Measurements from ENCODE around the gene AKIP1.
"Not testable (repeated sequence)": the region's sequence is repeated elsewhere in the genome, so short reads cannot be mapped to it uniquely, and the experiment has no call there.

Gene AKIP1

GRCh38 chr11:8886322-8886721 is 24.7 kb upstream of the AKIP1 start:
- no peak for DNase-seq (ENCODE audit: low read depth)
- H3K4me3 ChIP-seq (ENCODE audit: low read depth, low read length), result no peak overlapping the region
- TF ChIP-seq CTCF (IDR thresholded peaks at IDR 0.05; ENCODE audit: low read depth, low read length) (no peak), MAX (IDR thresholded peaks at IDR 0.05; ENCODE audit: low read depth, low read length) (no peak), POLR2A (IDR thresholded peaks at IDR 0.05; ENCODE audit: extremely low read depth, insufficient read length) (no peak), MYC (IDR thresholded peaks at IDR 0.05; ENCODE audit: low read depth, low read length) (no peak)

- not testable (repeated sequence) for DNase-seq (ENCODE audit: low read depth); H3K4me3 ChIP-seq (ENCODE audit: low read depth, low read length)
Measured at GRCh38 chr11:8891185-8891584, 19.8 kb upstream of the AKIP1 start.

GRCh38 chr11:8899119-8899753 is 11.8 kb upstream of the AKIP1 start:
- no peak for TF ChIP-seq POLR2A (IDR thresholded peaks at IDR 0.05; ENCODE audit: extremely low read depth, insufficient read length)
- TF ChIP-seq MAX (IDR thresholded peaks at IDR 0.05; ENCODE audit: low read depth, low read length), result no peak
- TF ChIP-seq MYC (IDR thresholded peaks at IDR 0.05; ENCODE audit: low read depth, low read length), result no peak
- no peak for TF ChIP-seq CTCF (IDR thresholded peaks at IDR 0.05; ENCODE audit: low read depth, low read length)
- no peak overlapping the region for H3K4me3 ChIP-seq (ENCODE audit: low read depth, low read length)
- no peak for DNase-seq (ENCODE audit: low read depth)

GRCh38 chr11:8905528-8906165 is 5.3 kb upstream of the AKIP1 start:
- TF ChIP-seq MAX (IDR thresholded peaks at IDR 0.05; ENCODE audit: low read depth, low read length) (no peak), POLR2A (IDR thresholded peaks at IDR 0.05; ENCODE audit: extremely low read depth, insufficient read length) (no peak), MYC (IDR thresholded peaks at IDR 0.05; ENCODE audit: low read depth, low read length) (no peak), CTCF (IDR thresholded peaks at IDR 0.05; ENCODE audit: low read depth, low read length) (no peak)
- peak; percentile 45 for DNase-seq (ENCODE audit: low read depth)
- H3K4me3 ChIP-seq (ENCODE audit: low read depth, low read length), result no peak overlapping the region

GRCh38 chr11:8907116-8907515 is 3.9 kb upstream of the AKIP1 start:
- DNase-seq (ENCODE audit: low read depth), result no peak
- H3K4me3 ChIP-seq (ENCODE audit: low read depth, low read length), result no peak overlapping the region
- TF ChIP-seq POLR2A (IDR thresholded peaks at IDR 0.05; ENCODE audit: extremely low read depth, insufficient read length), result no peak
- TF ChIP-seq CTCF (IDR thresholded peaks at IDR 0.05; ENCODE audit: low read depth, low read length), result no peak
- no peak for TF ChIP-seq MAX (IDR thresholded peaks at IDR 0.05; ENCODE audit: low read depth, low read length)
- TF ChIP-seq MYC (IDR thresholded peaks at IDR 0.05; ENCODE audit: low read depth, low read length), result no peak

GRCh38 chr11:8908099-8908498 is 2.9 kb upstream of the AKIP1 start:
- H3K4me3 ChIP-seq (ENCODE audit: low read depth, low read length), result no peak overlapping the region
- no peak for TF ChIP-seq MYC (IDR thresholded peaks at IDR 0.05; ENCODE audit: low read depth, low read length)
- no peak for TF ChIP-seq MAX (IDR thresholded peaks at IDR 0.05; ENCODE audit: low read depth, low read length)
- no peak for TF ChIP-seq POLR2A (IDR thresholded peaks at IDR 0.05; ENCODE audit: extremely low read depth, insufficient read length)
- DNase-seq (ENCODE audit: low read depth), result no peak

Data from NB4 (cell line).